CD4-positive, CD25-positive, alpha-beta regulatory T cell (primary cell): ENCODE results near the gene PNMA1. TPM values are rescaled to one million over a fixed set of nuclear protein-coding genes. Genes with fewer than 3 reads are reported as not detected.

Experiments
- ATAC-seq, 2 donors: fragments of 150-1000 bp; cut with Tn5 transposase; one replicate each; pipeline ENCODE4 v1.10.0; 2021; ENCODE audit warnings: low read depth in 2 of 2, moderate number of reproducible peaks in 2 of 2, moderate library complexity in 1 of 2
- DNase-seq, 3 donors: peaks; one replicate each; pipeline versions ENCODE4 v3.0.0 to v3.0.0-alpha.2; 2012 to 2022; ENCODE audit warnings: mixed read lengths in 1 of 3
- H3K27ac ChIP-seq: one replicate; pipeline ENCODE4 v1.7.0; 2013; ENCODE audit warnings: mild to moderate bottlenecking, low read length; ENCODE audit not compliant: insufficient read depth, poor library complexity, severe bottlenecking
- H3K27me3 ChIP-seq: one replicate; pipeline ENCODE4 v1.7.0; 2013; ENCODE audit warnings: low read length; ENCODE audit not compliant: control insufficient read depth, insufficient read depth
- H3K36me3 ChIP-seq: one replicate; pipeline ENCODE4 v1.7.0; 2013; ENCODE audit warnings: mild to moderate bottlenecking, low read length, moderate library complexity; ENCODE audit not compliant: control insufficient read depth, insufficient read depth
- H3K4me1 ChIP-seq: 2 replicates; pipeline ENCODE4 v1.7.0; 2013; ENCODE audit warnings: mild to moderate bottlenecking, low read length; ENCODE audit not compliant: insufficient read depth, control insufficient read depth, poor library complexity, severe bottlenecking
- H3K4me3 ChIP-seq: one replicate; pipeline ENCODE4 v1.7.0; 2013; ENCODE audit warnings: low read depth, mild to moderate bottlenecking, low read length, moderate library complexity
- H3K9me3 ChIP-seq, 2 experiments: 1 replicate in 1 of 2; 2 replicates in 1 of 2; pipeline ENCODE4 v1.7.0; 2013; ENCODE audit warnings: low read length in 2 of 2, mild to moderate bottlenecking in 1 of 2, moderate library complexity in 1 of 2; ENCODE audit not compliant: control insufficient read depth in 2 of 2
- H3K27ac Mint-ChIP-seq, 3 donors: one replicate each; pipeline ENCODE4 v1.8.0; 2020 to 2022; ENCODE audit warnings: mild to moderate bottlenecking in 3 of 3, mixed read lengths in 3 of 3, moderate library complexity in 2 of 3
- H3K27me3 Mint-ChIP-seq: one replicate; pipeline ENCODE4 v1.8.0; 2022; ENCODE audit warnings: mild to moderate bottlenecking, mixed read lengths
- H3K36me3 Mint-ChIP-seq: one replicate; pipeline ENCODE4 v1.8.0; 2020; ENCODE audit warnings: mixed read lengths
- H3K4me1 Mint-ChIP-seq, 4 donors: one replicate each; pipeline ENCODE4 v1.8.0; 2020 to 2022; ENCODE audit warnings: mixed read lengths in 4 of 4, mild to moderate bottlenecking in 1 of 4
- H3K4me3 Mint-ChIP-seq, 4 donors: one replicate each; pipeline ENCODE4 v1.8.0; 2020 to 2022; ENCODE audit warnings: mild to moderate bottlenecking in 4 of 4, mixed read lengths in 4 of 4, moderate library complexity in 3 of 4
- H3K9me3 Mint-ChIP-seq, 7 donors: one replicate each; pipeline ENCODE4 v1.8.0; 2020 to 2022; ENCODE audit warnings: mixed read lengths in 7 of 7, mild to moderate bottlenecking in 3 of 7, moderate library complexity in 2 of 7
- polyA plus RNA-seq, 4 donors: library from polyadenylated mRNA; unstranded; fragments of 300-500 nt; fragmentation: Illumina TruSeq; gene quantifications; one replicate each; pipeline ENCODE4 v1.2.3, GENCODE V29; 2021
- total RNA-seq: library from RNA; stranded (reverse); gene quantifications from one replicate; pipeline ENCODE4 v1.2.3, GENCODE V29; 2022

Gene PNMA1
- total and polyA plus RNA-seq, 5 donors from 2014 or later = 42.6 to 54.1 (median 51.2) TPM

GRCh38 chr14:73742520-73743238, 28.5 kb upstream of the PNMA1 start:
- H3K4me1 Mint-ChIP-seq = peaks cover 0 to 82% (median 55%) of the 10 kb centered on the region in 4 donors
- no peak for DNase-seq
- Histone ChIP-seq H3K27me3 (no peaks in the 10 kb centered on the region), H3K36me3 (peaks cover 6% of the 10 kb centered on the region), H3K27ac (peak overlapping the region; percentile 76), H3K9me3 (no peaks in the 10 kb centered on the region), H3K4me1 (peaks cover 82% of the 10 kb centered on the region), H3K4me3 (peak overlapping the region; percentile 67)
- H3K9me3 Mint-ChIP-seq = no peaks in the 10 kb centered on the region
- no peak for ATAC-seq
- H3K27ac Mint-ChIP-seq = peak overlapping the region; percentile 90 to 99 (median 93)
- H3K4me3 Mint-ChIP-seq = peak overlapping the region; percentile 78 to 95 (median 86)
- no peaks in the 10 kb centered on the region for H3K36me3 Mint-ChIP-seq
- no peaks in the 10 kb centered on the region for H3K27me3 Mint-ChIP-seq

GRCh38 chr14:73741876-73742519, 27.8 kb upstream of the PNMA1 start:
- Mint-ChIP-seq H3K4me3 (peak overlapping the region; percentile 65 to 90 (median 80)), H3K27me3 (no peaks in the 10 kb centered on the region), H3K36me3 (peaks cover 3% of the 10 kb centered on the region), H3K4me1 (peaks cover 0 to 75% (median 50%) of the 10 kb centered on the region in 4 donors), H3K27ac (peak overlapping the region; percentile 90 to 99 (median 93)), H3K9me3 (no peaks in the 10 kb centered on the region)
- ATAC-seq = peak; percentile 7 to 15
- Histone ChIP-seq H3K4me3 (peak overlapping the region; percentile 59), H3K27me3 (no peaks in the 10 kb centered on the region), H3K36me3 (peaks cover 13% of the 10 kb centered on the region), H3K4me1 (peaks cover 75% of the 10 kb centered on the region), H3K9me3 (no peaks in the 10 kb centered on the region), H3K27ac (peak overlapping the region; percentile 76)
- DNase-seq = peak in 1 of 3 donors; percentile 58

- Histone ChIP-seq H3K4me1 (peaks cover 70% of the 10 kb centered on the region), H3K27ac (peak overlapping the region; percentile 76), H3K9me3 (no peaks in the 10 kb centered on the region), H3K27me3 (no peaks in the 10 kb centered on the region), H3K4me3 (peak overlapping the region; percentile 65), H3K36me3 (peaks cover 18% of the 10 kb centered on the region)
- ATAC-seq = peak; percentile 70 to 75
- H3K9me3 Mint-ChIP-seq = no peaks in the 10 kb centered on the region
- H3K4me1 Mint-ChIP-seq = peaks cover 0 to 69% (median 45%) of the 10 kb centered on the region in 4 donors
- no peaks in the 10 kb centered on the region for H3K27me3 Mint-ChIP-seq
- peaks cover 8% of the 10 kb centered on the region for H3K36me3 Mint-ChIP-seq
- H3K27ac Mint-ChIP-seq = peak overlapping the region; percentile 90 to 99 (median 93)
- H3K4me3 Mint-ChIP-seq = peak overlapping the region; percentile 65 to 90 (median 80)
- DNase-seq = peak; percentile 44 to 80 (median 60)
Measured at GRCh38 chr14:73741386-73741875, 27.2 kb upstream of the PNMA1 start.

- peak overlapping the region; percentile 76 for H3K27ac ChIP-seq
- H3K36me3 Mint-ChIP-seq = peaks cover 8% of the 10 kb centered on the region
- peaks cover 18% of the 10 kb centered on the region for H3K36me3 ChIP-seq
- peak overlapping the region; percentile 65 for H3K4me3 ChIP-seq
- H3K27me3 ChIP-seq = no peaks in the 10 kb centered on the region
- peaks cover 63% of the 10 kb centered on the region for H3K4me1 ChIP-seq
- no peaks in the 10 kb centered on the region for H3K9me3 Mint-ChIP-seq
- no peaks in the 10 kb centered on the region for H3K27me3 Mint-ChIP-seq
- peak overlapping the region; percentile 90 to 99 (median 93) for H3K27ac Mint-ChIP-seq
- no peaks in the 10 kb centered on the region for H3K9me3 ChIP-seq
- H3K4me1 Mint-ChIP-seq = peaks cover 0 to 63% (median 44%) of the 10 kb centered on the region in 4 donors
- DNase-seq = no peak
- peak overlapping the region; percentile 69 to 90 (median 80) for H3K4me3 Mint-ChIP-seq
- no peak for ATAC-seq
Measured at GRCh38 chr14:73740618-73741326, 26.6 kb upstream of the PNMA1 start.

GRCh38 chr14:73739899-73740617, 25.9 kb upstream of the PNMA1 start:
- Mint-ChIP-seq H3K36me3 (peaks cover 9% of the 10 kb centered on the region), H3K4me1 (peaks cover 0 to 55% (median 39%) of the 10 kb centered on the region in 4 donors), H3K27me3 (no peaks in the 10 kb centered on the region), H3K9me3 (no peaks in the 10 kb centered on the region), H3K4me3 (peak overlapping the region in 2 of 4 donors; percentile 69 to 78), H3K27ac (peak overlapping the region; percentile 66 to 93 (median 85))
- Histone ChIP-seq H3K27ac (peak overlapping the region; percentile 76), H3K27me3 (no peaks in the 10 kb centered on the region), H3K4me1 (peaks cover 56% of the 10 kb centered on the region), H3K36me3 (peaks cover 24% of the 10 kb centered on the region), H3K4me3 (no peak overlapping the region), H3K9me3 (no peaks in the 10 kb centered on the region)
- no peak for DNase-seq
- ATAC-seq = no peak

- Mint-ChIP-seq H3K36me3 (peaks cover 15% of the 10 kb centered on the region), H3K9me3 (no peaks in the 10 kb centered on the region), H3K27me3 (no peaks in the 10 kb centered on the region), H3K27ac (peak overlapping the region in 1 of 3 donors; percentile 32), H3K4me3 (no peak overlapping the region), H3K4me1 (peaks cover 6 to 51% (median 35%) of the 10 kb centered on the region in 4 donors)
- H3K27ac ChIP-seq = no peak overlapping the region
- H3K27me3 ChIP-seq = no peaks in the 10 kb centered on the region
- H3K9me3 ChIP-seq = no peaks in the 10 kb centered on the region
- H3K4me3 ChIP-seq = no peak overlapping the region
- H3K36me3 ChIP-seq = peaks cover 30% of the 10 kb centered on the region
- ATAC-seq (no peak), DNase-seq (no peak)
- peaks cover 49% of the 10 kb centered on the region for H3K4me1 ChIP-seq
Measured at GRCh38 chr14:73739174-73739898, 25.2 kb upstream of the PNMA1 start.
